GM21825 (cell line): Measurements from ENCODE around the gene XK.
"Not testable (repeated sequence)": the region's sequence is repeated elsewhere in the genome, so short reads cannot be mapped to it uniquely, and the experiment has no call there.

ENCODE experiments used
- ATAC-seq: cut with Tn5 transposase; IDR thresholded peaks from one replicate; pipeline ENCODE4 v1.9.1; 2021; ENCODE audit warnings: mild to moderate bottlenecking, moderate library complexity; ENCODE audit not compliant: unreplicated experiment

The XK gene

DNA sequence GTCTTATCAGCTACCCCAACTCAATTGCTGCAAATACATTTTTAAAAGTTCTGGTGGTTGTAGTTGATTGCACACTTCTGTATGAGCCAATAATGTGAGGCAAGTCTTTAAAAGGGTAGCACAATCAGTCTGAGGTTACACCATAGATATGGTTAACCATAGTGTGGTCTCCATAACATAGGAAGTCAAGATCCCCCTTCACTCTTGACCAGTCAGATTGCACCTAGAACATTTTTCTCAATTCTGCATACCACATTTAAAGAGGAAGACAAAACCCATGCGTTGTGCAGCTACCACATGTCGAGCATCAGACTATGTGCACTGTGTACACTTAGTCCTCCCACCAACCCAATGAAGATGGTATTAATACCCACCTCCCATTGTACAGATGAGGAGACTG is 67.8 kb downstream of the XK start:
- no peak for ATAC-seq

DNA sequence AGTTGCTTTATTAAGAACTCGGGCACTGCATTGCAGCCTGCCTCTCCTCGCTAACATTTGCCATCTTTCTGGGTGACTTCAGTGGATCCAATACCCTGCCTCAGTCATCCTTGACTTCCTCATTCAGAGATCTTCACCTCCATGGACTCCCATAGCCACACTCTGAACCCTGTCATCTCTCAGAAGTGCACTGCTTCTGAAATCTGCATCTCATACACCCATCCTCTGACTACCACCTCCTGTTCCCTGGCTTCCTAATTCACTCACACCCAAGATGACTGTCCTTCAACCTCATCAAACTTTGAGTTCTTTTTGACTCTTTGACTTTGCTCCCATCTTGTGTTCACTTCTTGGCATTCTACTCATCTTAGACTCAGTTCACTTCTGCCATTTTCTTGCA is 68.9 kb downstream of the XK start:
- peak; percentile 15 for ATAC-seq

DNA sequence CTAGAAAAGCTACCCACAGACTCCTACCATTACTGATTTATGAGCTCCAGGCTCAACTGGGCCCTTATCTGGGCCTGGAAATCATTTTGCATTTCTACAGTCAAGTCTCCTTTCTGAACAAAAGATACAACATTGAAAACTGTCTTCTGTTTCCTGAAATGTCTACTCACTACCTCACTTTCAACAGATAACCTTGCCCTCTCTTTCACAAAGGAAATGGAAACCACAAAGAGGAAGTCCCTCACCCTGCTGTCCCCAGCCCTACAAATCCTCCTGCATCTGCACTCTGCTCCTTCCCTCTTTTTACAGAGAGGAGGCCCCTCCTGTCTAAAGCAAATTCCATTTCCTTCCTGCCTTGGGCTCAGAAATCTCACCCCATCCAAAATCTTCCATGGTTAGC is 69.4 kb downstream of the XK start:
- peak; percentile 95 for ATAC-seq

DNA sequence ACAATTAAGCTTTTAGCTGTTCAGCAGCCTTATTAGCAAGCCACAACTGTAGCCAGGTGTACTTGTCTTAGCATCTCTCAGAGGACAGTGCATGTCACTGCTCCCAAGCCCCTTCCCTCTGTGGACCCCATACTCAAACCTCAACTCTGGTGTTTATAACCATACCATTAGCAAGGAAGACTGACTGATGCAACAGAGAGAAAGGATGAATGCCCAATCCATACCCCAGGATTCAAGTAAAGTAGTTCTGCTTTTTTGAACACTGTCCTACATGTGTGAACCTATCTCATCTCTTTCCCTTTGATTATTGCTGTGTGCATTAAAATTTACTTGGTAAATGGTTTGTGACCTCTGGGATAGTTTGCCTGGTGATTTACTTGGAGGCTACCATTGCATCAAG is 71.5 kb downstream of the XK start:
- no peak for ATAC-seq

DNA sequence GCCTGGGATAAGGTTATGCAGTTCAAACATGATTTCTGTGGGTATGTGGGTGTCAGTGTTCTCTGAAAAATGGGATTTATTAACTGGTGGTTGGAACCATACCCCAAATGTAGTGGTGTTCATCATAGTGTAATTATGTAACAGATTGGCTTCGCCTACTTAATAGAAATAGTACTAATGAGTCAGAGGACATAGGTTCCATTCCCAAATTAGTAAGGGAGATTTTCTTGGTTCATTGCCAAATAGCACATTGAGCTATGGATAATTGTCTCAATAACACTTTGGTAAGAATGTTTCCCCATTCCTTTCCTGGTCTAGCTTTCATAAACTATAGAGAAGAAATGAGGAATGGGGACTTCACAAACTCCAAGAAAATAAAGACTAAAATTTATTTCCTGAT is 73.8 kb downstream of the XK start:
- ATAC-seq, result no peak

DNA sequence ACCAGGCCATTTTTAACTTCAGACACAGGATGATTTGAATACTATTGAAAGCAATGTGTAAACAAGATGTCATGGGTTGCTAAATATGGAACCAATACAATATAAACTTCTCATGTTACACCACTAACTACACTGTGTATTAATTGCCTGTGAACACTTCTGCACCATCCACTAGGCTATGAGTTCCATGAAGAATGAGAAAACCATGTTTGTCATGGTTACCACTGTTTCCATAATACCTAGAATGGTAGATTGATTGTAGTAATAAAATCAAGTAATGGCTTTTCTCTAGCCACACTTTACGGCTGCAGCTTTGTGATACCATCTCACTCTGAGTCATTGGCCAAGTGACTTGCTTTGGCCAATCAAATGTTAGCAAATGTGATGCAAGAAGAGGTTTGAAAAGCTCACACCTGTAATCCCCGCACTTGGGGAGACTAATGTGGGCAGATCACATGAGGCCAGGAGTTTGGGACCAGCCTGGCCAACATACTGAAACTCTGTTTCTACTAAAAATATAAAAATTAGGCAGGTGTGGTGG is 74.4 kb downstream of the XK start:
- ATAC-seq, result no peak

DNA sequence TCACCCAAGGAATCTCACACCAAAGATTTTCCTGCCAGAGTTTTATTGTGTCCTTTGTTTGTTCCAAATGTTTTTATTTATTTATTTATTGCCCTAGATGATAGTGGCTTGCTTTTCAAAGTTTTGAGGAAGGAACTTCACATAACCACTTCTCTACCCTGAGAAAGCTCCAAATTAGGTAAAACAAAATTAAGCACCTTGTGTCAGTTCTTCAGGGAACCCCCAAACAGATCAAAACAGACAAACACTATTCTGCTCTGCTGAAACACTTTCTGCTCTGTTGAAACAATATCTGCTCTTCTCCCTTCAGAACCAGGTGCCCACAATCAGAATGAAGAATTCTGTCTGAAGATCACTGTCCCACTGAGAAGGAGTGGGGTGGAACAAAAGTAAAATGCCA is 77.8 kb downstream of the XK start:
- ATAC-seq, result no peak

DNA sequence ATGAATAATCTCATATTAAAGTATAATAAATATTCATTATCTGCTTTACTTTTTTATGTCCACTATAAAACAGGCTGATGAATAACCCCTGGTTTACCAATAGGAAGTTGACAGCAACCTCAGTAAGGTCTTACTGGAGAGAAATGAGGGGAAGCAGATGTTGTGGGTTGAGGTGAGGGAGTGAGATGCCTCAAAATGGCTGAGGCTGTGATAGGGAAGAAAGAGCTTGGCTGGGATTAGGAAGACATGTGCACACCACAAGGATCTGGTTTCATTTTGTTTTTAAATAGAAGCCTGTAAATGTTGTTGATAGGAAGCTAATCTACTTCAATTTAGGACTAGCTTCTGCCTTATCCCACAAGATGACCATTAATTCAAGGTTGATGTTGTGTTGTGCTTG is 79.9 kb downstream of the XK start:
- ATAC-seq, result no peak

DNA sequence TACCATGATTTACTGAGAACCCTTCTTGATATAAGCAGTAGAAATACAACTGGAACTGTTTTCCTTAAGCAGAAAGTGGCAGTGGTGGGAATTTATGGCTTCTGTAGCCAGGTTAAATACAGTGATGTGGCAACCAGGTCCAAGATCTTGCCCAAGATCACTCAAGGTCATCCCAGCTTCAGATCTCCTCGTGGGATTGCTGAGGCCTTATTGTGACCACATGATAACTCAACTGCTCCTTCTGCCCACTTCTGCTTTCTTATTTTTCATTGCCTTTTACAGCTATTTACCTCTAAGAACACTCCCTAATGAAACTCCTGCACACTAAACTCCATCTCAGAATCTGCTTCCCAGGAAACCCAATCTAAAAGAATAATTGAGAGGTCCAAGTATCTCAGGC is 81.8 kb downstream of the XK start:
- ATAC-seq, result no peak

DNA sequence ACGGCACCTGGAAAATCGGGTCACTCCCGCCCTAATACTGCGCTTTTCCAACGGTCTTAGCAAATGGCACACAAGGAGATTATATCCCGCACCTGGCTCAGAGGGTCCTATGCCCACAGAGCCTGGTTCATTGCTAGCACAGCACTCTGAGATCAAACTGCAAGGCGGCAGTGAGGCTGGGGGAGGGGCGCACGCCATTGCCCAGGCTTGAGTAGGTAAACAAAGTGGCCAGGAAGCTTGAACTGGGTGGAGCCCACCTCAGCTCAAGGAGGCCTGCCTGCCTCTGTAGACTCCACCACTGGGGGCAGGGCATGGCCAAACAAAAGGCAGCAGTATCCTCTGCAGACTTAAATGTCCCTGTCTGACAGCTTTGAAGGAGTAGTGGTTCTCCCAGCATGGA is 83.3 kb downstream of the XK start:
- ATAC-seq, result not testable (repeated sequence)

DNA sequence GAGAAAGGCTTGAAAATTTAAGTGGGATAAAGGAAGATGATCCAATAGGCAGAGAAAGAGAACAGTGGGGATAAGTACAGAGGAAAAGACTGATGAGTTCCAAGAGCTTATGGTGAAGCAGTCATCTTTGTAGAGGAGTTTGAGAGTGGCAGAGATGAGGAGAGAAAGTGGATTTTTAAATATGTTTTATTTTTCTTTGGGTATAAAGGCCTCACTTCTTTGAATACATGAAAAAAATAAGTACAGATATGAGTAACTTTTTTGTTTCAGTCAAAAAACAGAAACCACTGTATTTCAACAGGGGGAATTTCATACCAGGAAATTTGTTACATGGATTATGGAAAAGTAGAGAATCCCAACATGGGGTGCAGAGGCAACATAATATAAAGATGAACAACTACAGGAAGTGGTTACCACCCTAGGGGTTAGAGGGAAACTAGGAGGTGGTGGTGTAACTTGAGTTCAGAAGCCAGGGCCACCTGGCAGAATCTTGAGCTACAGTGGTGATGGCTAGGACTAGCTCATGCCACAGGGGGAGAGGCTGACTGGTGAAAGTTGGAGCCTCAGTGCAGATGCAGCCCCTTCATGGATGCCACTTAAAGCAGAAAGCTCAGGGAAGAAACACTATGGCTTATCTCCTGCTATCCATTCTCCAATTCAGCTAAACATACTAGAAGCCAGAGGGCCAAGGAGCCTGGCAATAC is 90.8 kb downstream of the XK start:
- ATAC-seq, result peak; percentile 81

DNA sequence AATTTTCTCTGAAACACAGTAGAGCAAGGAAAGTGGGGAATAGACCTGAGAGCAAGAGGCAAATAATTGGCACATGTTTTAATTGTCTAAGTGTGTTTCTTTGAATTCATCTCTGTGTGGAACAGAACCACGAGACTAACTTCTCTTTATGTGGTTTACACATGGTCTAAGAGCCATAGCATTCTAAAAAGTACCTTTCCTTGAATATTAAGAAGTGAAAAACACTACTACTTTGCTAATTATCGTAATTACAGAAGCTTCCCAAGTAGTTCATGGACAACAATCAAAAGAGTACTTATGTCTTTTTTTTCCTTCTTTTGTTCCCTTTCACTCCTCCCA is 91.4 kb downstream of the XK start:
- peak; percentile 22 for ATAC-seq

DNA sequence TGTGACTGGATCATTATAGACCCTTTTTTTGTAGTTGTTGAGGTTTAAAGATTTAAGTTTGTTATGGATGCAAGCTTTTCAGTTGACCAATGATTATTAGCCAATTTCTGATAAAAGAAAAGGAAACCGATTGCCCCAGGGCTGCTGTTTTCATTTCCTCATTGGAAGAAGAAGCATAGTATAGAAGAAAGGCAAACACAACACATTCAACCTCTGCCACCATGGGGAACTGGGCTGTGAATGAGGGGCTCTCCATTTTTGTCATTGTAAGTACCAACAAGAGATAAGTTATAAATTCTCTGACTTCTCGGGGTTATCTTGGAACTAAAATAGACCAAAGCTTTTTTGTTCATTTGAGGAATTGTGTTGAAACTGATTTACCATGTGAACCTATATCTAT is 94.3 kb downstream of the XK start, which contains the start of gene CYBB:
TSS of gene CYBB (plus strand) at position 203 of the 400 bp plus-strand sequence. CDS start at position 222, 19 bp downstream.
- ATAC-seq, result peak; percentile 31

DNA sequence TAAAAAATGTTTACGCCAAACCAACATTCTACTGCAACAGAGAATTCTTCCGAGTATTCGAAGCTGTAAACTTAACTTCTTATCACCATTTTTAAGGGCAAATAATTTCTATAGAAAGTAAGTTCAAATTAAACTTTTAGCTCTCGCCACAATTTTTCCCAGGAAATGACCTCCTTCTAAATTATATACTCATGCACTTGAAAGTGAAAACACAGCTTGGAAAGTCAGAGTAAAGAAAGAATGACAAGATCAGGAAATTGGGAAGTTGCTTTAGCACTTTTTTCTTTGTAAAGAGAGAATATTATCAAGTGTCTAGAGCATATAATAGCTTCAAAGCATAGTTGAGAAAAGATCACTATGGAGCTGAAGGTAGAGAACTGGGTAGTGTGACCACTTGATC is 95.5 kb downstream of the XK start:
- no peak for ATAC-seq
